Suprapubic skin (tissue), 3 donors: ENCODE data around the gene RPL35.

Experiments
- POLR2AphosphoS5 ChIP-seq, 3 donors: sonication (generic); formaldehyde crosslinking; IDR thresholded peaks; one replicate each; pipeline ENCODE4 v1.6.1; 2017; ENCODE audit warnings: antibody characterized with exemption in 3 of 3
- TF ChIP-seq, protein P1 (sequence below), 2 donors: fragments of 200-600 bp in 1 of 2; fragments of 450-650 bp in 1 of 2; sonication (generic) in 1 of 2; IDR thresholded peaks; one replicate each; pipeline ENCODE4 v1.5.1; 2016 to 2019; ENCODE audit warnings: antibody characterized with exemption in 2 of 2, mild to moderate bottlenecking in 1 of 2, moderate library complexity in 1 of 2

DNA sequence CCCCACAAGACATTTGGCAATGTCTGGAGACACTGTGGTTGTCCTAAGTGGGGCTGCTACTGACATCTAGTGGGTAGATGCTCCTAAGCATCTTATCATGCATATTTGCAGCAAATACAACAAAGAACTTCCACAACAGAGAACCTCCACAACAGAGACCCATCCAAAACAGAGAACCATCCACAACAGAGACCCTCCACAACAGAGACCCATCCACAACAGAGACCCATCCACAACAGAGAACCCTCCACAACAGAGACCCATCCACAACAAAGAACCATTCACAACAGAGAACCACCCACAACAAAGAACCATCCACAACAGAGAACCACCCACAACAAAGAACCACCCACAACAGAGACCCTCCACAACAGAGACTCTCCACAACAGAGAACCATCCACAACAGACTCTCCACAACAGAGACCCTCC lies 33.0 kb upstream of the RPL35 start:
- TF ChIP-seq, protein P1, sequence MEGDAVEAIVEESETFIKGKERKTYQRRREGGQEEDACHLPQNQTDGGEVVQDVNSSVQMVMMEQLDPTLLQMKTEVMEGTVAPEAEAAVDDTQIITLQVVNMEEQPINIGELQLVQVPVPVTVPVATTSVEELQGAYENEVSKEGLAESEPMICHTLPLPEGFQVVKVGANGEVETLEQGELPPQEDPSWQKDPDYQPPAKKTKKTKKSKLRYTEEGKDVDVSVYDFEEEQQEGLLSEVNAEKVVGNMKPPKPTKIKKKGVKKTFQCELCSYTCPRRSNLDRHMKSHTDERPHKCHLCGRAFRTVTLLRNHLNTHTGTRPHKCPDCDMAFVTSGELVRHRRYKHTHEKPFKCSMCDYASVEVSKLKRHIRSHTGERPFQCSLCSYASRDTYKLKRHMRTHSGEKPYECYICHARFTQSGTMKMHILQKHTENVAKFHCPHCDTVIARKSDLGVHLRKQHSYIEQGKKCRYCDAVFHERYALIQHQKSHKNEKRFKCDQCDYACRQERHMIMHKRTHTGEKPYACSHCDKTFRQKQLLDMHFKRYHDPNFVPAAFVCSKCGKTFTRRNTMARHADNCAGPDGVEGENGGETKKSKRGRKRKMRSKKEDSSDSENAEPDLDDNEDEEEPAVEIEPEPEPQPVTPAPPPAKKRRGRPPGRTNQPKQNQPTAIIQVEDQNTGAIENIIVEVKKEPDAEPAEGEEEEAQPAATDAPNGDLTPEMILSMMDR (IDR thresholded peaks at IDR 0.05), result peak in 1 of 2 donors; percentile 36
- no peak for TF ChIP-seq POLR2AphosphoS5 (IDR thresholded peaks at IDR 0.05)
